Measurements from ENCODE around the gene GAL3ST1.
"Not testable (repeated sequence)": the region's sequence is repeated elsewhere in the genome, so short reads cannot be mapped to it uniquely, and the experiment has no call there.

The GAL3ST1 gene

DNA sequence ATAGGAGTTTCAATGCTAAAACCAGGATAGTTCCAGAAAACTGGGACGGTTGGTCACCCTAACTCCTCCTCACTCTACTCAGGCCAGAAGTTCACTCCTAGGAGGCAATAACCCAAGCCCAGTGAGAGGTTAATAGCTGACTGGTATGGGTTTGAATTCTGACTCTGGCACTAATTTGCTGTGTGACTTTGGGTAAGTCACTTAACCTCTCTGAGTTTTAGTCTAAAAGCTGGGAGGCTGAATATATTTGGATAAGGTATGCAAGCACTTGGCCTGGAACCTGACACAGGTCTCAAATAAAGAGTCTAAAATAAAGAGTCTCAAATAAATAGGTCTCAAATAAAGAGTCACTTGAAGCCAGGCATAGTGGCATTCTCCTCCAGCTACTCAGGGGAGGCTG, 21.7 kb downstream of the GAL3ST1 start:
- Histone ChIP-seq H3K9ac (ENCODE audit: low read depth, low read length) (no peak overlapping the region), H3K9me3 (ENCODE audit: control insufficient read depth, insufficient read depth, low read length) (no peaks in the 10 kb centered on the region), H3K27me3 (ENCODE audit: control insufficient read depth, insufficient read depth, low read length) (no peaks in the 10 kb centered on the region), H3K4me1 (ENCODE audit: control insufficient read depth, insufficient read depth, low read length) (no peaks in the 10 kb centered on the region), H3K36me3 (ENCODE audit: control insufficient read depth, insufficient read depth, low read length) (0 out of 2 replicates have a peak, but pooled peaks cover 3% of the 10 kb centered on the region), H3K4me3 (ENCODE audit: low read depth, low read length) (no peak overlapping the region), H3K27ac (ENCODE audit: low read depth, low read length) (no peak overlapping the region)

DNA sequence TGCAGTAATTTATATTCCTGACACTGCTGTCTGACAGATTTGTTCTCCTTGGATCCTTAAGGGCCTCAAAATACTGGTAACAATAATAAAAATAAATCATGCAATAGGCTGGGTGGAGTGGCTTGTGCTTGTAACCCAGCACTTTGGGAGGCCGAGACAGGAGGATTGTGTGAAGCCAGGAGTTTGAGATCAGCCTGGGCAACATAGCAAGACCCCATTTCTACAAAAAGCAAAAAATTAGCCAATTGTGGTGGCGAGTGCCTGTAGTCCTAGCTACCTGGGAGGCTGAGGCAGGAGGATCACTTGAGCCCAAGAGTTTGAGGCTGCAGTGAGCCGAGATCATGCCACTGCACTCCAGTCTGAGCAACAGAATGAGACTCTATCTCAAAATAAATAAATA, 22.7 kb downstream of the GAL3ST1 start:
- not testable (repeated sequence) for H3K27me3 ChIP-seq (ENCODE audit: control insufficient read depth, insufficient read depth, low read length); H3K9ac ChIP-seq (ENCODE audit: low read depth, low read length); H3K9me3 ChIP-seq (ENCODE audit: control insufficient read depth, insufficient read depth, low read length); H3K27ac ChIP-seq (ENCODE audit: low read depth, low read length); H3K4me3 ChIP-seq (ENCODE audit: low read depth, low read length); H3K4me1 ChIP-seq (ENCODE audit: control insufficient read depth, insufficient read depth, low read length); H3K36me3 ChIP-seq (ENCODE audit: control insufficient read depth, insufficient read depth, low read length)

DNA sequence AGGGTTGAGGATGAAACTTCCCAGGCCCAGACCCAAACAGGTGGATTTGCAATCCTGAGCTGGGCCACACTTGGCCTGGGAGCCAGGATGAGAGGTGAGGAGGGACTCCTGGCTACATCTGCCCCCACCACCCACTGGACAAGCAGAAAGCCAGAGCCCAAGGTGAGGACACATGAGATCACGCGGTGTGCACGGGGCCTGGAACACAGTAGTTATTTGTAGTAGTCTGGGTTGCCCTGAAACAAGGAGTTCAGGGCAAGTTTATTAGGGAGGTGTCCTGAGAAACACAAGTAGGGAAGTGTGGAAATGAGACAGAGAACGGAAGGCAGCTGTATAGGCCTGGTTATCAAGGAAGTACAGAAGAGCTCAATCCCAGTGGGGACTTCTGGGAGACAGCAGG, 27.3 kb downstream of the GAL3ST1 start:
- peaks cover 17% of the 10 kb centered on the region for H3K27me3 ChIP-seq (ENCODE audit: control insufficient read depth, insufficient read depth, low read length)
- H3K9me3 ChIP-seq (ENCODE audit: control insufficient read depth, insufficient read depth, low read length): no peaks in the 10 kb centered on the region
- no peak overlapping the region for H3K4me3 ChIP-seq (ENCODE audit: low read depth, low read length)

DNA sequence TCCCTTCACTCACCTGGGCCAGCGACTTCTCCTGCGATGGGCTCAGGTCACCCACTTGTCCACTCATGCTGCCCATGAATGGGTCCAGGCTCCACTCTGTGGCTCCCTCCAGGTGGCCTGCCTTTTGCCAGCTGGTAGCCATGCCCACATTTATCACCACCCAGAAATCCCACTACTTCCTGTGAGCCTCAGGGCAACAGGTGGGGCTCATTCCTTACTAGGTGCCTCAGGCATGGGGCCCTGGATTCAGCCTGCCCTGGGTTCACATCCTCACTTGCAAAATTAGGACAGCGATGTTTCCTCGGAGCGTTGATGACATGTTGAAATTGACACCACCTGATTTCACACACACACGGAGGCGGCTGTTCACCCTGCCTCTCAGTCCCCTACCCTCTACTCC, 27.8 kb downstream of the GAL3ST1 start, which contains the start of gene SEC14L6:
Gene SEC14L6 (minus strand): TSS at position 126 of the 400 bp plus-strand sequence. CDS start 59 bp downstream, at position 67.
- Histone ChIP-seq H3K4me3 (ENCODE audit: low read depth, low read length) (no peak within 1 kb of the TSS), H3K27me3 (ENCODE audit: control insufficient read depth, insufficient read depth, low read length) (peaks cover 20% of the 10 kb centered on the region), H3K9ac (ENCODE audit: low read depth, low read length) (no peak within 1 kb of the TSS), H3K9me3 (ENCODE audit: control insufficient read depth, insufficient read depth, low read length) (no peaks in the 10 kb centered on the region), H3K36me3 (ENCODE audit: control insufficient read depth, insufficient read depth, low read length) (no peaks in the 10 kb centered on the region), H3K27ac (ENCODE audit: low read depth, low read length) (no peak within 1 kb of the TSS), H3K4me1 (ENCODE audit: control insufficient read depth, insufficient read depth, low read length) (peaks cover 2% of the 10 kb centered on the region; the same call in 1 of the 2 replicates)

More for the DNA sequence above, 27.3 kb downstream of the GAL3ST1 start:
- Histone ChIP-seq H3K4me1 (ENCODE audit: control insufficient read depth, insufficient read depth, low read length) (no peaks in the 10 kb centered on the region), H3K9ac (ENCODE audit: low read depth, low read length) (no peak overlapping the region), H3K36me3 (ENCODE audit: control insufficient read depth, insufficient read depth, low read length) (no peaks in the 10 kb centered on the region), H3K27ac (ENCODE audit: low read depth, low read length) (no peak overlapping the region)

DNA sequence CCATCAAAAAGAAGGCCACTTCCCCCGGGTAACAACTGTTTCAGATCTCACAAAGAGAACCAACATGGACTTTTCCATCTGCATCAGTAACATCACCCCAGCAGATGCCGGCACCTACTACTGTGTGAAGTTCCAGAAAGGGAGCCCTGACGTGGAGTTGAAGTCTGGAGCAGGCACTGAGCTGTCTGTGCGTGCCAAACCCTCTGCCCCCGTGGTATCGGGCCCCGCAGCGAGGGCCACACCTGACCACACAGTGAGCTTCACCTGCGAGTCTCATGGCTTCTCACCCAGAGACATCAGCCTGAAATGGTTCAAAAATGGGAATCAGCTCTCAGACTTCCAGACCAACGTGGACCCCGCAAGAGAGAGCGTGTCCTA, 31.7 kb downstream of the GAL3ST1 start:
- Histone ChIP-seq H3K27me3 (ENCODE audit: control insufficient read depth, insufficient read depth, low read length) (peaks cover 22% of the 10 kb centered on the region), H3K4me1 (ENCODE audit: control insufficient read depth, insufficient read depth, low read length) (peaks cover 4% of the 10 kb centered on the region; the same call in 1 of the 2 replicates), H3K36me3 (ENCODE audit: control insufficient read depth, insufficient read depth, low read length) (no peaks in the 10 kb centered on the region), H3K4me3 (ENCODE audit: low read depth, low read length) (peak overlapping the region; percentile 58), H3K9me3 (ENCODE audit: control insufficient read depth, insufficient read depth, low read length) (no peaks in the 10 kb centered on the region), H3K9ac (ENCODE audit: low read depth, low read length) (no peak overlapping the region), H3K27ac (ENCODE audit: low read depth, low read length) (no peak overlapping the region)

DNA sequence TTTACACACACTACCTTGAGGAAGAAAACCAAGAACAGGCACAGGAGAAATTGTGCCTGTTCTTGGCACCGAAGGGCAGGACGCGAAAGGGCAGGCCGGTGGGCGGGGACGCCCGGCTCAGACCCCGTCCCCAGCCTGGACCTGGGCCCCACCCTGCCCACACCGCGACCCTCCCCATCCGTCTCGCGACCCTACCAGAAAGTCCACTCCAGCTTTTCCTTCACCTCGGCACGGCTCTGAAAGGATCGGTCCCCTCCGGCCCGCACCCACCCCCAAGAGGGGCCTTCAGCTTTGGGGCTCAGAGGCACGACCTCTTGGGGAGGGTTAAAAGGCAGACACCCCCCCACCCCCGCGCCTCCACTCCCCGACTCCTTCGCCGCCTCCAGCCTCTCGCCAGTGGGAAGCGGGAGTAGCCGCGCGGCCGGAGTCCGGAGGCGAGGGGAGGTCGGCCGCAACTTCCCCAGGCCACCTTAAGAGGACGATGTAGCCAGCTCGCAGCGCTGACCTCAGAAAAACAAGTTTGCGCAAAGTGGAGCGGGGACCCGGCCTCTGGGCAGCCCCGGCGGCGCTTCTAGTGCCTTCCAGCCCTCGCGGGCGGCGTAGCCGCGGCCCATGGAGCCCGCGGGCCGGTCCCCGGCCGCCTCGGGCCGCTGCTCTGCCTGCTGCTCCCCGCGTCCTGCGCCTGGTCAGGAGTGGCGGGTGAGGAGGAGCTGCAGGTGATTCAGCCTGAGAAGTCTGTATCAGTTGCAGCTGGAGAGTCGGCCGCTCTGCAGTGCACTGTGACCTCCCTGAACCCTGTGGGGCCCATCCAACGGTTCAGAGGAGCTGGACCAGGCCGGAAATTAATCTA, 32.3 kb downstream of the GAL3ST1 start:
- no peak overlapping the region for H3K9ac ChIP-seq (ENCODE audit: low read depth, low read length)
- peaks cover 22% of the 10 kb centered on the region for H3K27me3 ChIP-seq (ENCODE audit: control insufficient read depth, insufficient read depth, low read length)
- peaks cover 8% of the 10 kb centered on the region; the same call in 1 of the 2 replicates for H3K4me1 ChIP-seq (ENCODE audit: control insufficient read depth, insufficient read depth, low read length)
- no peak overlapping the region for H3K27ac ChIP-seq (ENCODE audit: low read depth, low read length)
- H3K4me3 ChIP-seq (ENCODE audit: low read depth, low read length): peak overlapping the region; percentile 58
- H3K36me3 ChIP-seq (ENCODE audit: control insufficient read depth, insufficient read depth, low read length): no peaks in the 10 kb centered on the region
- no peaks in the 10 kb centered on the region for H3K9me3 ChIP-seq (ENCODE audit: control insufficient read depth, insufficient read depth, low read length)

DNA sequence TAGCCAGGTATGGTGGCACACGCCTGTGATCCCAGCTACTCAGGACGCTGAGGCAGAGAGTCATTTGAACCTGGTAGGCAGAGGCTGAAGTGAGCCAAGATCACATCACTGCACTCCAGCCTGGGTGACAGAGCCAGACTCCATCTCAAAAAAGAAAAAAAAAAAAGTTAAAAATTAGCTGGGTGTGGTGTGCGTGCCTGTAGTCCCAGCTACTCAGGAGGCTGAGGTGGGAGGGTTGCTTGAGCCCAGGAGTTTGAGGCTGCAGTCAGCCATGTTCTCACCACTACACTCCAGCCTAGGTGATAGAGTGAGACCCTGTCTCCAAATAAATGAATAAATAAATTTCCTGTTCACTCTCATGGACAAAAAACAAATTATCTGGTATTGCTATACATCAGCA, 33.0 kb downstream of the GAL3ST1 start:
- not testable (repeated sequence) for H3K4me1 ChIP-seq (ENCODE audit: control insufficient read depth, insufficient read depth, low read length); H3K9ac ChIP-seq (ENCODE audit: low read depth, low read length); H3K9me3 ChIP-seq (ENCODE audit: control insufficient read depth, insufficient read depth, low read length); H3K27ac ChIP-seq (ENCODE audit: low read depth, low read length); H3K36me3 ChIP-seq (ENCODE audit: control insufficient read depth, insufficient read depth, low read length)
- Histone ChIP-seq H3K4me3 (ENCODE audit: low read depth, low read length) (peak overlapping the region; percentile 58), H3K27me3 (ENCODE audit: control insufficient read depth, insufficient read depth, low read length) (peaks cover 22% of the 10 kb centered on the region)

DNA sequence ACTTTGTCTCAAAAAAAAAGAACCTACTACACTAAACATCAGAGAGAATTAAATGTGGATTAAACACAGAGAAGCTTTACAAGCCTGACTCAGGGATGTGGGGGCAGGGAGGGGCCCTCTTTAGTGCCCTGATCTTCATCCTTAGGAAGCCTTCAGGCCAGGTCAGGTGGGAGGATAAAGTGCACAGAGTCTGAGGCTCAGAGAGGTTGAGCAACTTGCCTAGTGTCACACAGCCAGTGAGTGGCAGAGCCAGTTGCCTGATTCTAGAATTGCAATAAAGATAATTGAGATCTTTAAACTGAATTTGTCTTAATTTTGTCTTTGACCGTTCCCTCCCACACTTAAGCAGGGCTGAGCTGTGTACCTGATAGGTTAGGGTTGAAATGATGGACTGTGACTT, 35.1 kb downstream of the GAL3ST1 start:
- Histone ChIP-seq H3K4me3 (ENCODE audit: low read depth, low read length) (no peak overlapping the region), H3K9me3 (ENCODE audit: control insufficient read depth, insufficient read depth, low read length) (no peaks in the 10 kb centered on the region), H3K9ac (ENCODE audit: low read depth, low read length) (no peak overlapping the region)

DNA sequence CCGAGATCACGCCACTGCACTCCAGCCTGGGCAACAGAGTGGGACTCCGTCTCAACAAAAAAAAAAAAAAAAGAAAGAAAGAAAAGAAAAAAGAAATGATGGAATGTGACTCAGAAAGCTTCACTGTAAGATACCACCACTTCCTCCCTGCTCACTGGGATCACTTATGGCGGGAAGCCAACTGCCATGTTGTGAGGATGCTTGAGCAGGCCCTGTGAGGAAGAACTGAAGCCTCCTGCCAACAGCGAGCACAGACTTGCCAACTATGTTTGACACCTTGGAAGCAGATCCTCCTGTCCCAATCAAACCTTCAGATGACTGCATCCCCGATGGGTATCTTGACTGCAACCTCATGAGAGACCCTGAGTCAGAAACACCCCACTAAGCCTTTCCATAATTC, 36.2 kb downstream of the GAL3ST1 start:
- Histone ChIP-seq H3K9me3 (ENCODE audit: control insufficient read depth, insufficient read depth, low read length) (no peaks in the 10 kb centered on the region), H3K36me3 (ENCODE audit: control insufficient read depth, insufficient read depth, low read length) (no peaks in the 10 kb centered on the region), H3K27me3 (ENCODE audit: control insufficient read depth, insufficient read depth, low read length) (peaks cover 15% of the 10 kb centered on the region), H3K4me1 (ENCODE audit: control insufficient read depth, insufficient read depth, low read length) (peaks cover 8% of the 10 kb centered on the region; the same call in 1 of the 2 replicates), H3K4me3 (ENCODE audit: low read depth, low read length) (no peak overlapping the region), H3K27ac (ENCODE audit: low read depth, low read length) (no peak overlapping the region), H3K9ac (ENCODE audit: low read depth, low read length) (no peak overlapping the region)

More for the DNA sequence above, 35.1 kb downstream of the GAL3ST1 start:
- H3K27ac ChIP-seq (ENCODE audit: low read depth, low read length): no peak overlapping the region
- no peaks in the 10 kb centered on the region for H3K36me3 ChIP-seq (ENCODE audit: control insufficient read depth, insufficient read depth, low read length)
- H3K4me1 ChIP-seq (ENCODE audit: control insufficient read depth, insufficient read depth, low read length): peaks cover 8% of the 10 kb centered on the region; the same call in 1 of the 2 replicates
- peaks cover 22% of the 10 kb centered on the region for H3K27me3 ChIP-seq (ENCODE audit: control insufficient read depth, insufficient read depth, low read length)

DNA sequence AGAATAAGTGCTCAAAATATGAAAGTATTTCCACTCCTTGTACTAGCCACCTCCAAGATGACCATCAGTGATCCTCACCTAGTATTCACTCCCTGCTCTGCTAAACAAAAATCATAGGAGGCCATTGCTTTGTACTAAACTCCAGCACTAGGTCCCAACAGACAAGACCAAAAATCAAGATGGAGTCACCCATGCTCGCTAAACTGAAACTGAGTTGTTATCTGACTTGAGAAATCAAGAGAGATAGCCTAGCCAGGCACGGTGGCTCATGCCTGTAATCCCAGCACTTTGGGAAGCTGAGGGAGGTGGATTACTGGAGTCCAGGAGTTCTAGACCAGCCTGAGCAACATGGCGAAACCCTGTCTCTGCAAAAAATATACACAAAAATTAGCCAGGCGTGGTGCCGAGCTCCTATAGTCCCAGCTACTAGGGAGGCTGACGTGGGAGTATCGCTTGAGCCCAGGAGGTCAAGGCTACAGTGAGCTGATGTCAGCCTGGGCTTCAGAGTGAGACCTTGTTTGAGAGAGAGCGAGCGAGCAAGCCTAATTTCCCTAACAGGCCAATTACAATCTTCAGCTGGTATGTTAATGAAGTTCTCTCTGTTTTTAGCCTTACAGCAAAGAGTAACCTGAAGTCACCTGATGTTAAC, 37.3 kb downstream of the GAL3ST1 start:
- H3K4me3 ChIP-seq (ENCODE audit: low read depth, low read length): no peak overlapping the region
- H3K9ac ChIP-seq (ENCODE audit: low read depth, low read length): no peak overlapping the region
- peaks cover 8% of the 10 kb centered on the region; the same call in 1 of the 2 replicates for H3K4me1 ChIP-seq (ENCODE audit: control insufficient read depth, insufficient read depth, low read length)

DNA sequence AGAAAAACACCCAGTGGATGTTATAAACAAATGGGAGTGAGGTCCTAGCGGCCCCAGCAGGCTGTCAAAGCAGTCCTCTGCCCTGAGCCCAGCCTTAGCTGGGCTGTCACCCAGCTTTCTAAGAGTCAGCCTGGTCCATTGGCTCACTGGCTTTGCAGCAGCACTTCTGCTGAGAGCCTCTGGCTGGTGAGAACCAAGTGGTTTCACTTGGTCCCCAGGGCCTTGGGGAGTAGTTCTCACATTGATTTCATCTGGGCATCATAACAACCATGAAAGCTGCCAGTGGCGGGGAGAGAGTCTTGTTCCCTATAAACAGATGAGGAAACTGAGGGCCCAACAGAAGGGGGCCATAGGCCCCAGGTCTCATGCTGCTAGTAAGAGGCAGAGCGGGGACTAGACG, 39.3 kb downstream of the GAL3ST1 start:
- H3K9me3 ChIP-seq (ENCODE audit: control insufficient read depth, insufficient read depth, low read length): no peaks in the 10 kb centered on the region
- H3K27ac ChIP-seq (ENCODE audit: low read depth, low read length): no peak overlapping the region
- no peaks in the 10 kb centered on the region for H3K27me3 ChIP-seq (ENCODE audit: control insufficient read depth, insufficient read depth, low read length)
- 0 out of 2 replicates have a peak, but pooled peaks cover 5% of the 10 kb centered on the region for H3K4me1 ChIP-seq (ENCODE audit: control insufficient read depth, insufficient read depth, low read length)
- H3K9ac ChIP-seq (ENCODE audit: low read depth, low read length): no peak overlapping the region
- H3K36me3 ChIP-seq (ENCODE audit: control insufficient read depth, insufficient read depth, low read length): no peaks in the 10 kb centered on the region
- H3K4me3 ChIP-seq (ENCODE audit: low read depth, low read length): no peak overlapping the region

More for the DNA sequence above, 37.3 kb downstream of the GAL3ST1 start:
- H3K27ac ChIP-seq (ENCODE audit: low read depth, low read length): no peak overlapping the region
- H3K27me3 ChIP-seq (ENCODE audit: control insufficient read depth, insufficient read depth, low read length): peaks cover 5% of the 10 kb centered on the region
- no peaks in the 10 kb centered on the region for H3K9me3 ChIP-seq (ENCODE audit: control insufficient read depth, insufficient read depth, low read length)
- no peaks in the 10 kb centered on the region for H3K36me3 ChIP-seq (ENCODE audit: control insufficient read depth, insufficient read depth, low read length)
